Measurements from ENCODE around the gene YPEL2. TPM values are rescaled to one million over a fixed set of nuclear protein-coding genes. Genes with fewer than 3 reads are reported as not detected.

YPEL2 gene
- total and polyA plus RNA-seq, 8 donors = 6.7 to 28.7 (median 12.7) TPM

DNA sequence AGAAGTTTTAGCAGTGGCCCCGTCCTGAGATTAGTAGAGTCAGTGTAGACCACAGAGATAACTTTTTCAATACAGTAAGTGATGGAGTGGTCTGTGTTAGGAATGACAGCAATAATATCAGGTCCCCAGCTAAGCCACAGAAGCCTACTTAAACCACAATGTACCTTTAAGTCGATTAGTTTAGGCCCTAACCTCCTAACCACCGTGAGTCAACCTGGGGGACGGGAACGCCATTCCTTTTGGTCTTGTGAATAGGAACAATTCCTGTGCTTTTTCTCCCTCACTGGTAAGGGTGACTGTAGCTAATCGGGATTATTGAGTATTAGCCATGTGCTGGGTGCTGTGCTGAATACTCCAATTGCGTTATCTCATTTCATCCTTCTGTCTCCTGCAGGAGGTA, 14.0 kb downstream of the YPEL2 start:
- 86 to 90% methylated on average over 7 of the region's 7 CpGs for WGBS, 2 donors
- intact Hi-C loops (cut with DNase I) = no loop called here
- H3K4me1 ChIP-seq = peaks cover 6 to 13% (median 11%) of the 10 kb centered on the region in 3 donors
- ATAC-seq = no peak
- no peak overlapping the region for H3K4me3 ChIP-seq
- TF ChIP-seq, protein P1, sequence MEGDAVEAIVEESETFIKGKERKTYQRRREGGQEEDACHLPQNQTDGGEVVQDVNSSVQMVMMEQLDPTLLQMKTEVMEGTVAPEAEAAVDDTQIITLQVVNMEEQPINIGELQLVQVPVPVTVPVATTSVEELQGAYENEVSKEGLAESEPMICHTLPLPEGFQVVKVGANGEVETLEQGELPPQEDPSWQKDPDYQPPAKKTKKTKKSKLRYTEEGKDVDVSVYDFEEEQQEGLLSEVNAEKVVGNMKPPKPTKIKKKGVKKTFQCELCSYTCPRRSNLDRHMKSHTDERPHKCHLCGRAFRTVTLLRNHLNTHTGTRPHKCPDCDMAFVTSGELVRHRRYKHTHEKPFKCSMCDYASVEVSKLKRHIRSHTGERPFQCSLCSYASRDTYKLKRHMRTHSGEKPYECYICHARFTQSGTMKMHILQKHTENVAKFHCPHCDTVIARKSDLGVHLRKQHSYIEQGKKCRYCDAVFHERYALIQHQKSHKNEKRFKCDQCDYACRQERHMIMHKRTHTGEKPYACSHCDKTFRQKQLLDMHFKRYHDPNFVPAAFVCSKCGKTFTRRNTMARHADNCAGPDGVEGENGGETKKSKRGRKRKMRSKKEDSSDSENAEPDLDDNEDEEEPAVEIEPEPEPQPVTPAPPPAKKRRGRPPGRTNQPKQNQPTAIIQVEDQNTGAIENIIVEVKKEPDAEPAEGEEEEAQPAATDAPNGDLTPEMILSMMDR (IDR thresholded peaks at IDR 0.05) = no peak
- H3K27ac ChIP-seq = no peak overlapping the region
- FAIRE-seq = no peak
- H3K36me3 ChIP-seq = no peaks in the 10 kb centered on the region
- H3K9me3 ChIP-seq = no peaks in the 10 kb centered on the region
- DNase-seq = no peak
- no peaks in the 10 kb centered on the region for H3K27me3 ChIP-seq

DNA sequence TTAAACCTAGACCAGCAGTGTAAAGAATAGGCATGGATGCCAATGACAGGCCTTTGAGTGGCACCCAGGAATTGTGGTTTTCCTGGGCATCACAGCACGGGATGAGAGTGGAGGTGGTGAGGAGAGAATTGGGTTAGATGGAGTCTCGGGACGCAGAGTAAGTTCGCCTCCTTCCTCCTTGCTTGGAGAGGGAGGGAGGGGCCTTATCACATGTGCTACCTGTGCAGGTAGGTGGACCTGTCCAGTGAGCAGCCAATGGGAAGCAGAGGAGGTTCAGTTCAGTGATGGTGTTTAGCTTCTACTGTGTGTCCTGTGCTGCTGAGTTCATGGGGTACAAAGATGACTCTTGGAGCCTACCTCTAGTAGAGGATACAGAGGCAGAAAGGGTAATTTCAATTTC, 14.9 kb downstream of the YPEL2 start:
- DNase-seq = no peak
- intact Hi-C loops (cut with DNase I) = no loop called here
- Histone ChIP-seq H3K27ac (no peak overlapping the region), H3K4me3 (no peak overlapping the region), H3K36me3 (no peaks in the 10 kb centered on the region), H3K4me1 (peaks cover 6 to 13% (median 11%) of the 10 kb centered on the region in 3 donors), H3K9me3 (no peaks in the 10 kb centered on the region), H3K27me3 (no peaks in the 10 kb centered on the region)
- 78 to 84% methylated on average over 4 of the region's 4 CpGs for WGBS, 2 donors
- no peak for FAIRE-seq
- peak in 2 of 4 donors; percentile 22 to 30 for ATAC-seq
- TF ChIP-seq, protein P1 (IDR thresholded peaks at IDR 0.05) = no peak

DNA sequence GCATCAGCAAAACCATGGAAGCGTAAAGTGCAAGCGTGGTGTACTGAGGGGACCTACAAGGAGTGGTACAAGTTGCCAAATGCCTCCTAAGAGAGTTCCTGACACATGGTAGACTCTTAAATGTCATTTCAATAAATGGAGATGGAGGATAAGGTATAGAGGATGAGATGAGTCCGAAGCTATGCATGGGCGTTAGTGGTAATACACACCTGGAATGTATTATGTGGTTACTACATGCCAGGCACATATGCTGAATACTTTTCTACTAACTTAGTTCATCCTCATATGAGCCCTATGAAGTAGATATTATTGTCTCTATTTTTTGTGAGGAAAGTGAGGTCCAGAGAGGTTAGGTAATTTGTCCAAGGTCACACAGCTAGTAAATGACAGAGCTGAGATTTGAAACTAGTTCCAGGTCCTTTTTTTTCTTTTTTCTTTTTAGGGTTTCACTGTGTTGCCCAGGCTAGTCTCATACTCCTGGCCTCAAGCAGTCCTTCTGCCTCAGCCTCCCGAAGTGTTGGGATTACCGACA, 15.5 kb downstream of the YPEL2 start:
- no peaks in the 10 kb centered on the region for H3K27me3 ChIP-seq
- no peaks in the 10 kb centered on the region for H3K36me3 ChIP-seq
- DNase-seq (no peak), FAIRE-seq (no peak), ATAC-seq (no peak)
- no peak overlapping the region for H3K27ac ChIP-seq
- intact Hi-C loops (cut with DNase I) = no loop called here
- no peaks in the 10 kb centered on the region for H3K9me3 ChIP-seq
- H3K4me1 ChIP-seq = peaks cover 4 to 10% (median 9%) of the 10 kb centered on the region in 3 donors
- no peak overlapping the region for H3K4me3 ChIP-seq
- WGBS, 2 donors = 96 to 97% methylated on average over 6 of the region's 6 CpGs
- TF ChIP-seq, protein P1 (IDR thresholded peaks at IDR 0.05) = no peak

DNA sequence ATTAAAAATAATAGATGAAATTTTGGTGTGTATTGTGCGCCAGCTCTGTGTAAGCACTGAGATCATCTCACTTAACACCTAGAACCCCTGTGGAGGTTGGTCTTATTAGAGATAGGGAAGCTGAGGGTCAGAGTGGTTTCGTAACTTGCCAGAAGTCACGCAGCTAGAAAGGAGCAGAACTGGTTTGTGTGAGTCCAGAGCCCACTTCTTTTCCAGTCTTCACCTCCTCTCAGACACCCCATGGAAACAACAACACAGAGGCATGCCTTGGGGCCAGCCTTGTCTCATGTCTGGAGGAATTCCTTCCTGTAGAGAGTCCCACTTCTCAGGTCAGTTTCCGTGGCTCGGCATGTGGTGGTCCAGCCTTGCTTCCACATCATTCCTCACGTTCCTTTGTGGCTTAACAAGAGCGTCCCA, 16.5 kb downstream of the YPEL2 start:
- H3K9me3 ChIP-seq = no peaks in the 10 kb centered on the region
- ATAC-seq (no peak), FAIRE-seq (no peak), DNase-seq (no peak)
- WGBS, 2 donors = 80 to 85% methylated on average over 7 of the region's 7 CpGs
- TF ChIP-seq, protein P1 (IDR thresholded peaks at IDR 0.05) = no peak
- H3K4me1 ChIP-seq = peaks cover 0 to 7% (median 4%) of the 10 kb centered on the region in 3 donors
- H3K27me3 ChIP-seq = no peaks in the 10 kb centered on the region
- H3K4me3 ChIP-seq = no peak overlapping the region
- intact Hi-C loops (cut with DNase I) = no loop called here
- H3K27ac ChIP-seq = no peak overlapping the region
- H3K36me3 ChIP-seq = no peaks in the 10 kb centered on the region

DNA sequence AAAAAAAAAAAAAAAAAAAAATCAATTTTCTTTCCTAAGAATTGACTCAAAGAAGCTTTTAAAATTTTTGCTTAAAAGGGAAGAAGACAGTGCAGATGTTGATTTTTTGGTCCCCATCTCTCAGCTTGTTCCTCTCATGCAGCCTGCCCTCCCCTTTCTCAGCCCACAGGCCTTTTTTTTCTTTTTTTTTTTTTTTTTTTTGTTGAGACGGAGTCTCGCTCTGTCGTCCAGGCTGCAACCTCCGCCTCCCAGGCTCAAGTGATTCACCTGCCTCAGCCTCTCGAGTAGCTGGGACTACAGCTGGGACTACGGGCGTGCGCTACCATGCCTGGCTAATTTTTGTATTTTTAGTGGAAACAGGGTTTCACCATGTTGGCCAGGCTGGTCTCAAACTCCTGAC, 17.7 kb downstream of the YPEL2 start:
- no peak for FAIRE-seq
- H3K4me3 ChIP-seq = no peak overlapping the region
- no peaks in the 10 kb centered on the region for H3K36me3 ChIP-seq
- no peak for ATAC-seq
- H3K27me3 ChIP-seq = no peaks in the 10 kb centered on the region
- TF ChIP-seq, protein P1 (IDR thresholded peaks at IDR 0.05) = no peak
- DNase-seq = no peak
- intact Hi-C loops (cut with DNase I) = no loop called here
- 89% methylated on average over 8 of the region's 8 CpGs for WGBS, 2 donors
- H3K9me3 ChIP-seq = no peaks in the 10 kb centered on the region
- H3K27ac ChIP-seq = no peak overlapping the region
- H3K4me1 ChIP-seq = peaks cover 3 to 5% (median 4%) of the 10 kb centered on the region in 3 donors

Data from pancreas (tissue), 10 donors.